Hepatic stellate cell (primary cell): Measurements from ENCODE around the gene EP400.

Source experiments
- DNase-seq: peaks from one replicate; pipeline ENCODE4 v3.0.0; 2011; ENCODE audit warnings: low spot score

Gene EP400

GRCh38 chr12:131911851-131912477 lies 37.8 kb upstream of the EP400 start:
- peak; percentile 39 for DNase-seq

GRCh38 chr12:131912518-131913274 lies 37.0 kb upstream of the EP400 start:
- DNase-seq, result peak; percentile 98

- no peak for DNase-seq
Measured at GRCh38 chr12:131913666-131914065, 36.1 kb upstream of the EP400 start.

- no peak for DNase-seq
Measured at GRCh38 chr12:131914179-131914702, 35.5 kb upstream of the EP400 start.

- DNase-seq, result no peak
Measured at GRCh38 chr12:131915000-131915689, 34.6 kb upstream of the EP400 start.

- DNase-seq, result no peak
Measured at GRCh38 chr12:131915823-131916222, 33.9 kb upstream of the EP400 start.

- no peak for DNase-seq
Measured at GRCh38 chr12:131916306-131917138, 33.2 kb upstream of the EP400 start.

- DNase-seq, result no peak
Measured at GRCh38 chr12:131917139-131917710, 32.5 kb upstream of the EP400 start.

- no peak for DNase-seq
Measured at GRCh38 chr12:131917711-131918306, 31.9 kb upstream of the EP400 start.

GRCh38 chr12:131918311-131919050 lies 31.3 kb upstream of the EP400 start:
- DNase-seq, result no peak

GRCh38 chr12:131919051-131919347 lies 30.7 kb upstream of the EP400 start:
- DNase-seq, result no peak

- DNase-seq, result no peak
Measured at GRCh38 chr12:131919366-131920156, 30.2 kb upstream of the EP400 start.

GRCh38 chr12:131920157-131920508 lies 29.6 kb upstream of the EP400 start:
- no peak for DNase-seq

GRCh38 chr12:131920902-131921840 lies 28.6 kb upstream of the EP400 start:
- no peak for DNase-seq

GRCh38 chr12:131921866-131922769 lies 27.6 kb upstream of the EP400 start:
- no peak for DNase-seq

GRCh38 chr12:131922772-131923171 lies 27.0 kb upstream of the EP400 start:
- DNase-seq, result no peak

- DNase-seq, result no peak
Measured at GRCh38 chr12:131923260-131923659, 26.5 kb upstream of the EP400 start.
